GM12891 (cell line): ENCODE measurements around the gene KRTAP3-3.

Experiments used
- PAX5 ChIP-seq: IDR thresholded peaks from 2 replicates; pipeline ENCODE4 v1.6.1; 2011; ENCODE audit warnings: low read length, moderate library complexity, mild to moderate bottlenecking; ENCODE audit not compliant: insufficient read depth, severe bottlenecking
- POLR2A ChIP-seq: IDR thresholded peaks from 2 replicates; pipeline ENCODE4 v1.6.1; 2011; ENCODE audit warnings: low read depth, low read length, control low read depth
- POLR2AphosphoS5 ChIP-seq: IDR thresholded peaks from 2 replicates; pipeline ENCODE4 v1.6.1; 2011; ENCODE audit warnings: low read depth, low read length, control low read depth
- TAF1 ChIP-seq: IDR thresholded peaks from 2 replicates; pipeline ENCODE4 v1.6.1; 2011; ENCODE audit warnings: low read depth, low read length, control low read depth

DNA sequence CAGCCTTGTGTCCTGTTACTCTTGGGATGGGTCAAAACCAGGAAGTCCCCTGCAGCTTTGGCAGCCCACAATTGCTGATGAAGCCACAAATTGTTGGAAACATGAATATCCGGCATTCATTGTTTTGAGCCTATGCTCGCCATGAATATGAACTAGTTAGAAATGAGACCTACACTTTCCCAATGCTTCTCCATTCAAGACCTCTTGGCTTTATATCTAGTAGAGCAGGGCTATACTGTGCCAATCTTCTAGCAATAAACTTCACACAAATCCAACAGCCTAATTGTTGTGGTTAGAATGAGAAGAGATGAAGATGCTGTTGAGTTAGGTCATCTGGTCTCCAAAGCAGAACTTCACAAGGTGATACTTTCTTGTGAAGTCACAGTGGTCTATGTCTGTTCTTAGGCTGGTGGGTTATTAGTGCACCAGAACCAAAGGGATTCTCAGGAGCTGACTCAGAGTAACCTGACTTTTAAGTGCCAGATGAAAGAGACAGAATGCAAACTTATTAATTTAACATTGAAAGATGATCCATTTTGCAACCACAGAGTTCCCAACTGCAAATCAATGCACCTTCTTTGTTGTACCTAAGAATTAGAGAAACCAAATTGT is 42.8 kb downstream of the KRTAP3-3 start:
- no peak for TF ChIP-seq PAX5
- TF ChIP-seq POLR2A = no peak
- no peak for TF ChIP-seq POLR2AphosphoS5
- no peak for TF ChIP-seq TAF1
